Measurements from ENCODE around the gene PPP1R9A.

PPP1R9A gene

DNA sequence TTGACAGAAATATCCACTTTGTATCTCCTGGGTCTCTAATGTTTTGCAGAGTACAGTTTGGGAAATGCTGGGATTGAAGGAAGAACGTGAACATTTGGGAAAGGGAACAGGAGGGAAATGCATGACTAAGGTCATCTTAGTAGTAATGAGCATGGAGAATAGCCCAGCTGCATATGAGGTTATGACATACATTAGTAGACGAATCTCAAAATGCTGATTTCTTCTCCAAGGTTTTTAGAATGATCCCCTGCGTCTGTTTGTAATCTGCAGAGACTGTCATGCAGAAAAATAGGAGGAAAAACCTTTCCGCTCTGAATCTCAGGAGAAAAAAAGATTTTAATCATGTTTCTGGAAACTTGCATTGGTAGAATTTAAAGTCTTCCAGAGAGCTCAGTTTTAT, 133.6 kb downstream of the PPP1R9A start:
- no peak for DNase-seq (ENCODE audit: low read depth)

DNA sequence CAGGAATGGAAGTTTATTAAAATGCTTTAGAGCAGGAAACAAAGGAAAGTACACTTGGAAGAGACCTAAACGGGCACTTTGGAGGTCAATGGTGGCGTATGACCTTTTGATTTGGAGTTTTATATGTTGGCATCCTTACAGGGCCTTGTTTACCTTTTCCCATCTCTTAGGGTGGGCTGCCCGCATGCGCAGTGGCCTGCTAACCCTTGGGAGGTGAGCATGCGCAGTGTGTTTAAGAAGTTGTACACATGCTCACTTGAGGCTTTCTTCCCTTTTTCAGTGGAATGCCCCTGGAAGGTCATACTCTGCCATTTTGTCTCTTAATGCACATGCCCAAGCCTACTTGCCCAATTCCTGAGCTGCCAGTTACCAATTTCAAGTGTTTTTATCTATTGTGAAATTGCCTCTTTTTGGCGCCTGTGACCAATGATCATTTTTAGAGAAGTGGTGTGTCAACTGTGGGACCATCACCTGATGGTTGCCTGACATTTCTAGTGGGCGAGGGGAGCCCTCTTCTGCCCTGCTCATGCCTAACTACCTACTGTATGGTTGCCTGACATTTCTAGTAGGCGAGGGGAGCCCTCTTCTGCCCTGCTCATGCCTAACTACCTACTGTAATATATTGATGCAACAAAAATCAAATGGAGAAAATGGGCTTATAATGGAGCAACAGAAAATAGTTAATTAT, 138.0 kb downstream of the PPP1R9A start:
- no peak for DNase-seq (ENCODE audit: low read depth)

DNA sequence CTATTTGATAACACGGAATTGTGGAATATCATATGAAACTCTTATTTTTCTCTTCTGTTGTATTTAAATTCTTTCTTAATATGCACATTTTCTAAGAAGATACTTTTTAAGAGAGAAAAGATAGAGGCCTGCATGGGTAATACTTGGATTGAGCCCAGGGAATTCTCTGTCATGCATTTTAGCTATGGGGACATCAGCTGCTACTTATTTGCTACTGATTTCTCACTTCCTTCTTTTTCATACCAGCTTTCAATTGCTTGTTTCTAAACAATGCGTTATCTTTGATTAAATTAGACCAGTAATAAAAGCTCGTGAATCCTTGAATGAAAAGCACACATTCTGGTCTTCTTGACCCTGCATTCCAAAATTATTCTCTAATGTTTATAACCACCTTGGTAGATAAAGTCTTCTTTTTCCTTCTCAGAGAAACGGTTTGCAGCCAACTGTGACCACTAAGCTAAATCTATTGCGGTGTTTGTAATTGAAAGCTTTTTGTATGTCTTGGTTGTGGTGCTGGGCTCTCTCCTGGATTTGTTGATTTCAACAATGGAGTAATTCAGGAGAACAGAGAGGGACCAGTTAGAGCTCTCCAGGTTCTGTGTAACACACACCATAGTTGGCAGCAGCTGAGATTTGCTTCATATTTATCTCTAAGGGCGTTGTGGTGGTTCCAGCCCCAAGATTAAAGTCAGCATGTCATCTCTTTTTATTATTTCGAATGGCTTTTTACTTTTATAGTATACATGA, 139.3 kb downstream of the PPP1R9A start:
- DNase-seq (ENCODE audit: low read depth): no peak

DNA sequence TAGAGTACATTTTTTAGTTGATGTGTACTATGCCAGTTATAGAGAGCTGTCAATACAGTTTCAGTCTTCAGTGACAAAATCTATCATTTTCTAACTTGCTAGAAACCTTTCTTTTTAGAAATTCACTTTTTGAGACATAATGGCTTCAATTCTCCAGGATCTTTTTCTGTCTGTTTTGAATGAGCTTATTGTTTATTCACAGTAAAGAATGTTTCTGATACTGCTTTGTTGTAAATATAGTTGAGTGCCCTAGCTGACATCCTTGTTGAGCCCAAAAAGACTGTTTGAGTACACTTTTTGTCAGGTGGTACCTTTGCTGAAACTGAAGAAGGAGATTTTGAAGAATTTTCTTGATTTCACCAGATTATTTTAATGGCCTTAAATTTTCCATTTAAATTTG, 139.9 kb downstream of the PPP1R9A start:
- no peak for DNase-seq (ENCODE audit: low read depth)

DNA sequence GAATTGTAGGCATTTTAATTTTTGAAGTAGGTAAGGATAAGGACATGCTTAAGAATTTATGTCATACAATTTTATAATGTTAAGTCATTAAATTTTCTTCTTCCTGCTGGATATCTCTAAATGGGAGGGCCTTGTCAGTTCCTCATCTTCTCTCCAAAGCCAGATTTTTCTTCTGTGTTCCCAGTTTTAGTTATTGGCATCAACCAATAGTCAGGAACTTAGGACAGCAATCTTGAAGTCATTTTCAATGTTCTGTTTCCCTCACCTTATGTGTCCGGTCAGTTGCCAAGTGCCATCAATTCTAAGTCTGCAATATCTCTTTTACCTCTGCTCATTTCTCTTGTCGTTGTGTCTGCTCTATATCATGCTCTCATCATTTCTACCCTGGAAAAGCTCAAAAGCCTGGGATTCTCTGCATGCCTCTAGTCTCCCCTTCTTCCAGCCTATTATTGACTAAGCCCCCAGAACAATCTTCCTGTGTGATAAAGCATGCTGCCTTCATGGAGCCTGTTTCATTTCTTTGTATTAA, 145.2 kb downstream of the PPP1R9A start:
- DNase-seq (ENCODE audit: low read depth): no peak

DNA sequence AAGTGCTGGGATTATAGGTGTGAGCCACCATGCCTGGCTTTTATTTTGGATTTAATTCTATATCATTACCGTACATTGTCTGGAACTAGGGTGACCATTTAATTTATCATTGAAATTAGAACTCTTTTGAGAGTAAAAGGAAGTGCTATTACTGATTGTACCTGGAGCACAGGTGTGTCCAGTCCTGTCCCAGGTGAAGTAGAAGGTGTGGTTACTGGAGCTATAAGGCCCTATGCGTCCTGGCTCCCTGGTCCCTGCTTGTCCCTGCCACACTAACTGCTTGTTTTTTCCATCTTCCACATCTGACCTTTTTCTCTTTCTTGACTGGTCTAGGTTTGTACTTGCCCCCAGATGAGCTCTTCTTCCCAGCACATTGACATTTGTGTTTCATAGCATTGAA, 147.0 kb downstream of the PPP1R9A start:
- DNase-seq (ENCODE audit: low read depth): no peak

DNA sequence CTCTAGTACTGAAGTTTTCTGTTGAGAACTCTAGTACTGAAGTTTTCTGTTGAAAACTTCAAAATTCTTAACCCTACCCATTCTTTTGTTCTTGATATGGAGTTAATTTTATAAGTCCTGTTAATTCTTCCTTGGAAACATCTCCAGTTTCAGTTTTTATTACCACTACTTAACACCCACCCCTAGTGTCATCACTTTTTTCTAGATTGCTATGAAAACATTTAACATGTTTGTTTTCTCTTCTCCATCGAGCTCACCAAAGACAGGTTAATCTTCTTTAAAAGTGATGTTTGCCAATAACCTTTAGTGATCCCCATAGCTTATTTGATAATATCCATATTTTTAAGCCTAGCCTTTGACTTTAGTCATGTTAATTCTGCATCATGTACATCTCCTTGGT, 147.9 kb downstream of the PPP1R9A start:
- no peak for DNase-seq (ENCODE audit: low read depth)

DNA sequence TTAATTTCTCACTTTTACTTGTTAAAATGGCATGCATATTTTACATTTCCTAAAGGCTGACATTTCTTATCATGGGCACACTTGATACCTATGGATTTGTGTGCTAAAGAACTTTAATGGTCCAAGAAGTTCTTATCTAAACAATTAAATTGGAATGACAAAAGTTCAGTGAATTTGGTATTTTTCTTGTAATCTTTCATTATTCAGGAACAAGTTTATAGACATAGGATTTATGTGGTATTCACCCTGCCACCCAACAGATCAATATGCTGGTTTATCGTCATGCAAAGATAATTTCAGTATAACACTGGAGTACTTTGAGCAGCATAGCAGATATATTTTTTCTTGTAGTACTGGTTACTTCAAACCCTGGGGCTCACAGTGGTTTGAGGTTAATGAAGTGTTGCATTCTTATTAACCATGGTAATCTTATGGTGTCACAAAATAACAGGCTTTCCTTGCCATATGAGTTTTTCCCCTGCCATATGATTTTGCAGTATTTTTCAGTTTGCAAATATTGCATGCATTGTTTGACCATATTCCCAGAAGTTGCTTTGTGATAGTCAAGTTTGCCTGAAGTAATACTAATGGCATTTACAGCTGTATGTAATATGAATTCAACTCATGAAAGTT, 148.8 kb downstream of the PPP1R9A start:
- DNase-seq (ENCODE audit: low read depth): no peak

DNA sequence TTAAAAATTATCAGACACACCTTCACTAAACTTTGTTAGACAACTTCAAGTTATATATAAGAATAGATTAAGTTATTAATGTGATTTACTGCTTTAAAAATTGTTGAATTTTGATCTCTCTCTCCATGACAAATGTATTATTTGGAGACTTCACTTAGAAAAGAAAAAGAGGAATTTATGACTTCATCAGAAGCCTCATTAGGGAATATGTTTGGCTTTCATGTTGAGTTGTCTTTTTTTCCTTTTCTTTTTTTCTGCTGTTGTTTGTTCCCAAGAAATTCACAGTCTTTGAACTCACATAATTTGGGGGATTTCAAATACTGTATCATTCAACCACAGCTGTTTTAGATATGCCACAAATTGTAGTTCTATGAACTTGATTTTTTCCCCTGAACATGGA, 149.5 kb downstream of the PPP1R9A start:
- DNase-seq (ENCODE audit: low read depth): no peak

DNA sequence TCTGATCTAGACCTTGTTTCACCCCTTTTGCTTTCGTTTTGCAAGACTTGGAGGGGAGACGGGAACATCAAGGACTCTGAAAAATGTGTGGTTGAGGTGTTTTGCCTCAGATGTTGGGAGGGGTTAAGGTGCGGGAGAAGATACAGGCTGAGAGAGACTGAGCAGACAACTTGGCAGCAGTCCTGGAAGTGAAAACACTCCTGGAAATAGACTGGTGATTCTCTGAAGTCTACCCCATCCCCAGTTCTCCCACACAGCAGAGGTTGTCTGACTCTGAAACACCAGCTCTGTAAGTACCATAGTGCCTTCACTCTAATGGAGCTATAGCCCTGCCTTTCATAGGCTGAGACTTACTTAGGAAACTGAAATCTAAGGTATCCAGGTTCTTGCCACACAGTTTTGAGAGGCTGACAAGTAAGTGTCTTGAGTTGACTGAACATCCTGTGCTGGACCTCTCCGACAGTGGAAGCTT, 152.5 kb downstream of the PPP1R9A start:
- DNase-seq (ENCODE audit: low read depth): no peak

DNA sequence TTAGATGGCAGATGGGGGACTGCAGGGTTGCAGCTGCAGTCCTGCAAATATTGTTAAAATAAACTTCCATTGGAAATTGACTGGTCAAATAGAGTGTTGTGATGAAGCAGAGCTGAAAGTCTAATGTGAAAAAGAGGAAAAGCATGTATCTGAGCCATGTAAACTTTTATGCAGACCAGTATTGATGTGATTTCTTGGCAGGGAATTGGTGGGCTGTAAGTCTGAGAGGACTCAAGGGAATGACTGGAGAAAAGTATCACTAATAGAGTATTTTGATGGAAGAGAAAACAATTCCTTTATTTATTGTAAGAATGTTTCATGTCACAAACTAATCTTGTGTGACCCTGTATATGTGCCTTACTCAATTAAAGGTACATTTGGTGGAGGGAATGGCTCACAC, 155.5 kb downstream of the PPP1R9A start:
- no peak for DNase-seq (ENCODE audit: low read depth)

DNA sequence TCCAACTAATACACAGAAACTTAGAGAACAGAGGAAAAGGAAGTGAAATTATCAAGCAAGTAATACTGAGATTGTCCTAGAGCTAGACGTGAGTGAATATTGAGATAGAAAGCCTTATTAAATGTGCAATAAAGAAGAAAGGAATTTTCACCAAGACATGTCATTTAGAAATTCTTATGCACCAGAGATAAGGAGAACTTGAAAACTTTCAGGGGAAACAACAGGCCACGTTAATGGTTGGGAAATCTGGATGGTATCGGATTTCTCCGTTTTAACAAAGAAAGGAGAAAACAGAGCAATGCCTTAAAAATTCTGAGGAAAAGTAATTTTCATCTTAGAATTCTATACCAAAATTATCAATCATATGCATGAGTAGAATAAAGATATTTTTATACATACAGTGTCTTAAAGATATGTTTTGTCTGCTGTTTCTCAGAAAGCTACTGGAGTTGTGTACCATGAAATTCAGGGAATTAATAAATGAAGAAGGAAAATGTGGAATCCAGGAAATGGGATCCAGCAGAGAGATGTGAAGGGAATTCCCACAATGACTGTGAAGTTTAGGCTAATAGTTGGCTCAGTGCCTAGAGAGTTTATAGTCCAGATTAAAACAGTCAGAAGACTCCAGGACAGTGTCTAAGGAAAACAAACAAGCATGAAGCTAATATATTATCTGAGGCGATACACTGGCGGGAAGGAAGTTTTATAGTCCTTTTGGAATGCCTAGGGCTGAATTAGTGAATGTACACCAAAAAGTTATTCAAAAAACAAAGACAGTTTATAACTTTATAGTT, 159.5 kb downstream of the PPP1R9A start:
- DNase-seq (ENCODE audit: low read depth): no peak

DNA sequence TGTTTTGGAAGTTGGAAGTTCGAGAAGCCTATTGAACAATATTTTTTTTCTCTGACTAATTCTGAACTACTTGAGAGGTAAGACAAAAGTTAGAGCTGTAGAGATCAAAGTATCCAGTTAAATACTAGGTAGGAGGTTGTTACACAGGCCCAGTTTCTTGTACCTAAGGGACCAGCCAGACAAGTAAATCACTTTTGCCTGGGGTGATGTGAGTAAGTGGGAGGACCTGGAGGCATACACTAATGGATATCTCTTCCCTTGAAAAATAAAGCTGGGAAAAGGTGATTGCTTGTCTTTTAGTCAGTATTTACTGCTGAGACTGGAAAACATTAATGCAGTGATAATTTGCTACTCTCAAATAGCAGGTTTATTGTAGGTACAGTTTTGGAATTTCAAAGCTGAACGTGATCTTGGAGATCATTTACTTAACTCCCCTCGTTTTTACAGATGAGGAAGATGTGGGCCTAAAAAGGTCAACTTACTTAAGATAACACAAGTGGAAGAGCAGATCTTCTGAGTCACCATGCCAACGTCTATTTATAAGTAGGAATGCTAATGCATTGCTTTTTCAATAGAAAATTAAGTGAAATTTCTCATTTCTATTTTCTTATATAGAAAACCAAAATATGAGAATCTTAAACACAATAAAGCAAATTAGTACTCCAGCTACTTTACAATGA, 181.3 kb downstream of the PPP1R9A start:
- DNase-seq (ENCODE audit: low read depth): no peak

DNA sequence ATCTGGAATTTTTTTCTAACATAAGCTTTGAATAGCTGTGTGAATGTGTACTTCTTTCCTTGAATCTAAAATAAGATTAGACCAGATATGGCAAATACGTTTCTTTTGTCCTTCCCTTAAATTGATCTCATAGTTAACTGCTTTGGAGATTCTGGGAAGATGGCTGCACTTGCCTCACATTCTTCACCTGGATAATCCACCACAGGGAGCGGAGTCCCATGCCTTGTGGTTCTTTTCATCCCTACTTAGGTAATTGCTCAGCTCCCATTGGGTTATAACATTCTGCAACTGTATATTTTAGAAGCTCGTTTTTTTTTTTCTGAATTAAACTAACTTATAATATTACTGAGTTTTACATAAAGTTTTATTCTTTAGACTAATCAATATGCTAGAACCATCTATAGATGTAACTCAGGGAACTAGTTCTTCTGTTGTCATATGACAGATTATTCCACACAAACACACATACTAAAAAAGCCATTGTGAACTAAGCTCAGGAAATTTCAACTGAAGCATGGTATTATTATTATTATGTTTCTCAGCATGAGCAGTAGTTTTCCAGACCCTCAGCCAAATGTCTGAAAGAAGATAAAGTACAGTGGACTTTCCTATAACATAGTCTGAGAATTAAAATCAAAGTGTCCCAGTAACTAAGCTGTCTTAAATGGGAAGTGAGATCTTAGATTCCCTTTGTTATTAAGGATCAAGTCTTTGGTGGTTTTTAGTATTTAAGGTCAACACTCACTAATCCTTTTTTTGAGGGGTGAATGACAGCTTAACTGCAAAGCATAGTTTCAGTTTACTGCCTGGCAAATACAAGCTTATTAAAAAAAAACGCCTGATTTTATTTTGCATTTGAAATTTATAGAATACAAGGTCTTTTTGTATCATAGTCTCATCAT, 182.3 kb downstream of the PPP1R9A start:
- DNase-seq (ENCODE audit: low read depth): no peak

DNA sequence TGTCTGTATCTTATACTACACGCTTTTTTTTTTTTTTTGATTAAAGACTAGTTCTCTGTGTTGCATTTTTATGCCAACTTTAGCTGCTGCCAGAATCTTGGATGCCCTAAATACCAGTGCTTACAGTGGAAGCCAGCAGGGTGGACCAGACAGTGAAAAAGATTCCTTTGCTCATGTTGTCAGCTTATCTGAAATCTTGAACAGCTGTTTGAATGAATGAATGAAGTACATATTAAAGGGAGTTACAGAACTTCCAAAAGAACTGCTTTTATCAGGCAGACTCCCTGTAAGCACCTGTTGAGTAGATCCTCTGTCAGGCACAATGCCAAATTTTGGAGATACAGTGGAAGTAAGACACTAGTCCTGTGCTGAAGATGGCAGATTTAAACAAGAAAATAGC, 184.9 kb downstream of the PPP1R9A start:
- DNase-seq (ENCODE audit: low read depth): no peak

DNA sequence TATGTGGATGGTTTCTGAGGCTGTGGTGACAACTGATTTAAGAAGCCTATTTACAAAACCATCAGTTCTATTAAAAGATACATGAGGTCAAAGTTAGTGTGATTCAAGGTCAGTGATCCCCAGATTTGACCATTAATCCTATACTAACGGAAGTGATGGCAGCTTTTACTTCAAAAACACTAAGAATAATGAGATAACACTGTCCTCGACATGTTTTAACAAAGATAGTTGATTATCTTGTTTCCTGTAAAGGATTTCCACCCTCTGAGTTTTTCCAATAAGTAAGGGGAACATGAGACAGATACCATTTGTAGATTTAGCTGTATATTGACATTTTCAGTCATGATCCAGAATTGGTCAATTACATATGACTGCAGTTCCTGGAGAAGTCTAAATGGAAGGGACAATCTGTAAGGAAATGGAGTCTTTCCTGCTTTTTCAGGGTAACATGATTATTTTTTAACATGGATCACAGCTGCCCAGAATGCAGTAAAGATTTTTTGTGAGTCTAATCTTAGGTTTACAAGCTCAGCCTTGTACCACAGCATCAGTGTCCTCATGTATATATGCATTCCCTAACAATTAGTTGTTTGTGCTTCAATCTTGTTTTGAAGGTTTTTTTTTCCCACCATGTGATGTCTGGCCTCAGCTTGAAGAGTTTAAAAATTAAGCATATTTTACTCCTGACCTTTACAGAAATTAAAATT, 188.0 kb downstream of the PPP1R9A start:
- no peak for DNase-seq (ENCODE audit: low read depth)

DNA sequence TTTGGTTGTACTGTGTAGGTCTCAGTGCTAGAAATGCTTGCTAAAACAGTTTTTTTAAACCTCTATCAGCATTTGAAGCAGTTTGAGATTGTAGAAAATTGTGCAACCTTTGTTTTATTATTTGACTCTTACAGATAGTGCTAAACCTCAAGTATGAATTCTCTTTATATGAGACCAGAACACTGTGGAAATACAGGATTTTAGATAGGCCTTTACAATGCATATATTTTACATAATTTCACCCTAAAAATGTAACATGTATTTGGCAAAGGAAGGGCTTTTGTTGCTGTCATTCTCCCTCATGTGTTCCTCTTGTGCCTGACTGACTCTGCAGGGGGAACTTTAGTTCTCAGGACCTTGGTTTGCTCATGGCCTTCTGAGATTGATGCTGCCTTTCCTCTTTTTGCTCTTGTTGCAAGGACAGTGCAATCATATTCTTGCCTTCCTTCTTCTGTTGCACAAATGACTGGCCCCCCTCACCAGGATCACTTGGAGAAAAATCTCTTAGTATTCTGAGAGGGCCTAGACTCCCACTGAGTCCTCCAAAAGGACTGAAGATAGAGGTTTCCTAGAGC, 188.7 kb downstream of the PPP1R9A start:
- DNase-seq (ENCODE audit: low read depth): no peak

DNA sequence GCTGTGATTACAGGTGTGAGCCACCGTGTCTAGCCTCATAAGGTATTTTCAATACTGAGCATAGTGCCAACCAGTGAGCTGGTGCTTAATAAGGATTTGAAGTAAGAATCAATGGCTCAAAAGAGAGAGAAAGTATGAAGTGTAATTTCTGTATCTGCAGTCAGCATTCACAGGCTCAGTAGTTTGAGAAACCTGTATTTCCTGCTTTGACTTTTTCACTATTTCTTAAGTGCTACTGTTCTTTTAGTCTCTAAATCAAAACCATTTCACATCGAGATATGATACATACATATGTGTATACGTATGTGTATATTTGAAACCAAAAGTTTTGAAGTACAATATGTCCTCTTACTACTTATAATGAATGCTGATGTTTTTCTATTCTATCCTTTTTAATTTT, 189.9 kb downstream of the PPP1R9A start:
- no peak for DNase-seq (ENCODE audit: low read depth)

DNA sequence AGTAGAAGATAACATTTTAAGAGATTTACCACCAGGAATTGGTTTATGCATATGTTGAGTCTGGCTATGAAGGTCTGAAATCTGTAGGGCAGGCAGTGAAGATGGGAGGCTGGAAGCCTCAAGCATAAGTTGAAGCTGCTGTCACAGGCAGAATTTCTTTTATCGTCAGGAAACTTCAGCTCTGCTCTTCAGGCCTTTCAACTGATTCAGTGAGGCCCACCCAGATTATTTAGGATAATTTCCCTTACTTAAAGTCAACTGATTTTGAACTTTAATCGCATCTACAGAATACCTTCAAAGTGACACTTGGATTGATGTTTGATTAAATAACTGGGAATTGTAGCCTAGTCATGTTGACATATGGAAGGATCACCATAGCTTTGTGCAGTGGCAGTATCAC, 190.5 kb downstream of the PPP1R9A start:
- no peak for DNase-seq (ENCODE audit: low read depth)

DNA sequence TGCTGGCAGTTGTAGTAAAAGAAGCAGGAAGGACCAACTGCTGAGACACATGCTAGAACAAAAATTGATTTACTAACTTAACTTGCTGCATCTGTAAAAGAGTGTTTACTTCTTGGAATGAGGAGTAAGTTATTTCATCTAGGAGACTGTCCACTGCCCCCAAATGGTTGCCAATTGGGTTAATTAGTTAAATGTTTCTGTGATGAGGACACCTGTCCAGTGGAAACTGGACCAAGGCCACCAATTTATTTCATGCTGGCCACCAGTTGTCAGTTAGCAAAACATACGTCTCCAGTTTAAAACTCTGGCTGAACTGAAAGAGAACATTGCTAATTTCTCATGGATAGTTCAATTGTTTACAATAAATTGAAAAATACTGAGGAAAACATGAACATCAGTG, 191.7 kb downstream of the PPP1R9A start:
- DNase-seq (ENCODE audit: low read depth): no peak
